Right lobe of liver (tissue), 4 donors: ENCODE measurements around the gene FCRLB.
"Not testable (repeated sequence)": the region's sequence is repeated elsewhere in the genome, so short reads cannot be mapped to it uniquely, and the experiment has no call there.

ENCODE experiments used
- POLR2A ChIP-seq: fragments of 450-650 bp; IDR thresholded peaks from one replicate; pipeline ENCODE4 v1.6.1; 2017; ENCODE audit warnings: antibody characterized with exemption, mild to moderate bottlenecking
- TF ChIP-seq, protein P1 (sequence below), 4 donors: fragments of 200-600 bp in 3 of 4; fragments of 450-650 bp in 1 of 4; IDR thresholded peaks; one replicate each; pipeline versions ENCODE4 v1.5.1 to v1.8.0; 2016 to 2022; ENCODE audit warnings: antibody characterized with exemption in 4 of 4, mild to moderate bottlenecking in 2 of 4
- donor health status: DM: no; HTN: no; CAD: no.
- donor health status: DM: no; HTN: no; CAD: no.
- donor health status: DM: no; HTN: yes; CAD: no.

- not testable (repeated sequence) for TF ChIP-seq POLR2A
- TF ChIP-seq, protein P1, sequence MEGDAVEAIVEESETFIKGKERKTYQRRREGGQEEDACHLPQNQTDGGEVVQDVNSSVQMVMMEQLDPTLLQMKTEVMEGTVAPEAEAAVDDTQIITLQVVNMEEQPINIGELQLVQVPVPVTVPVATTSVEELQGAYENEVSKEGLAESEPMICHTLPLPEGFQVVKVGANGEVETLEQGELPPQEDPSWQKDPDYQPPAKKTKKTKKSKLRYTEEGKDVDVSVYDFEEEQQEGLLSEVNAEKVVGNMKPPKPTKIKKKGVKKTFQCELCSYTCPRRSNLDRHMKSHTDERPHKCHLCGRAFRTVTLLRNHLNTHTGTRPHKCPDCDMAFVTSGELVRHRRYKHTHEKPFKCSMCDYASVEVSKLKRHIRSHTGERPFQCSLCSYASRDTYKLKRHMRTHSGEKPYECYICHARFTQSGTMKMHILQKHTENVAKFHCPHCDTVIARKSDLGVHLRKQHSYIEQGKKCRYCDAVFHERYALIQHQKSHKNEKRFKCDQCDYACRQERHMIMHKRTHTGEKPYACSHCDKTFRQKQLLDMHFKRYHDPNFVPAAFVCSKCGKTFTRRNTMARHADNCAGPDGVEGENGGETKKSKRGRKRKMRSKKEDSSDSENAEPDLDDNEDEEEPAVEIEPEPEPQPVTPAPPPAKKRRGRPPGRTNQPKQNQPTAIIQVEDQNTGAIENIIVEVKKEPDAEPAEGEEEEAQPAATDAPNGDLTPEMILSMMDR (IDR thresholded peaks at IDR 0.05), result not testable (repeated sequence)
Measured at GRCh38 chr1:161769673-161770045, 48.3 kb downstream of the FCRLB start.
